Gastroesophageal sphincter (tissue), 3 donors: ENCODE data around the gene CD68.

Source experiments
- EP300 ChIP-seq: sonication (generic); formaldehyde crosslinking; IDR thresholded peaks from one replicate; pipeline ENCODE4 v1.6.1; 2017; ENCODE audit warnings: antibody characterized with exemption, mild to moderate bottlenecking
- POLR2A ChIP-seq, 2 donors: fragments of 450-650 bp; IDR thresholded peaks; one replicate each; pipeline ENCODE4 v1.6.1; 2017; ENCODE audit warnings: antibody characterized with exemption in 2 of 2, mild to moderate bottlenecking in 2 of 2, moderate library complexity in 1 of 2
- TF ChIP-seq, protein P1 (sequence below), 4 experiments: fragments of 200-600 bp in 2 of 4; fragments of 450-650 bp in 2 of 4; sonication (generic) in 1 of 4; IDR thresholded peaks; one replicate each; pipeline ENCODE4 v1.5.1; 2017 to 2019; ENCODE audit warnings: antibody characterized with exemption in 4 of 4, mild to moderate bottlenecking in 2 of 4, moderate library complexity in 2 of 4

DNA sequence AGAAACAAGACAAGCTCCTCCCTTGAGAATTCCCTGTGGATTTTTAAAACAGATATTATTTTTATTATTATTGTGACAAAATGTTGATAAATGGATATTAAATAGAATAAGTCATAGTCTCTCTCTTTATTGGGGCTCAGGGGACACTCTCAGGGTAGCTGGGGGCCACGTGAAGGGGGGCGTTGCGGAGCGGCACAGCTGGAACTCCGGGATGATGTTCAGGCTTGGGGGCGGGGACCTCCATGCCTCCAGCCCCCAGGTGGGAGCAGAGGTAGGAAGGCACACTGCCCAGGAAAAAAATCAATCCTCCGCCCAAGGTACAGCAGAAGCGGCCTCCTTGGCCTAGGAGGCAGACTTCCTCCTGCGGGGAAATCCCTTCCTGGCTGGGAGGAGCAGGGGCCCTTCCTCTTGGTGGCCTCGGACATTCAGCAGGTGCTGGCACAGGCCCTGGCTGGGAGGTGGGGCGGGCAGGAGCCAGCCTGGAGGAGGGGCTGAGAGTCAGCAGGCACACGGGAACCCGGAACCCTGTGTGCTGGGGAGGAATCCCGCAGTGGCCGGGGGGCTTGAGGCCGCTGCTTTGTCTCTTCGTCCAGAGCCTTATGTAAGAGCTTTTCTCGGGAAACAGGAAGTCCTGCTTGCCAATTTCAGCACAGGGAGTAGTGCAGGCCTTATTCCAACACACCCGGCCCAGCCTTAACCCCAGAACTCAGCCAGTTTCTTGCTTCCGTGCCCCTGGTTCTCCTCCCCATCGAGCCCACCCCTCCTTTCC, 21.5 kb upstream of the CD68 start:
- TF ChIP-seq EP300 (no peak), POLR2A (IDR thresholded peaks at IDR 0.05) (peak; percentile 33 to 36)
- TF ChIP-seq, protein P1, sequence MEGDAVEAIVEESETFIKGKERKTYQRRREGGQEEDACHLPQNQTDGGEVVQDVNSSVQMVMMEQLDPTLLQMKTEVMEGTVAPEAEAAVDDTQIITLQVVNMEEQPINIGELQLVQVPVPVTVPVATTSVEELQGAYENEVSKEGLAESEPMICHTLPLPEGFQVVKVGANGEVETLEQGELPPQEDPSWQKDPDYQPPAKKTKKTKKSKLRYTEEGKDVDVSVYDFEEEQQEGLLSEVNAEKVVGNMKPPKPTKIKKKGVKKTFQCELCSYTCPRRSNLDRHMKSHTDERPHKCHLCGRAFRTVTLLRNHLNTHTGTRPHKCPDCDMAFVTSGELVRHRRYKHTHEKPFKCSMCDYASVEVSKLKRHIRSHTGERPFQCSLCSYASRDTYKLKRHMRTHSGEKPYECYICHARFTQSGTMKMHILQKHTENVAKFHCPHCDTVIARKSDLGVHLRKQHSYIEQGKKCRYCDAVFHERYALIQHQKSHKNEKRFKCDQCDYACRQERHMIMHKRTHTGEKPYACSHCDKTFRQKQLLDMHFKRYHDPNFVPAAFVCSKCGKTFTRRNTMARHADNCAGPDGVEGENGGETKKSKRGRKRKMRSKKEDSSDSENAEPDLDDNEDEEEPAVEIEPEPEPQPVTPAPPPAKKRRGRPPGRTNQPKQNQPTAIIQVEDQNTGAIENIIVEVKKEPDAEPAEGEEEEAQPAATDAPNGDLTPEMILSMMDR (IDR thresholded peaks at IDR 0.05), result no peak
